IPS-18a (cell line): Measurements from ENCODE around the gene PPP1R11.

ENCODE experiments used
- H3K27ac ChIP-seq: one replicate; pipeline ENCODE4 v1.5.1; 2013; ENCODE audit warnings: low read length
- H3K27me3 ChIP-seq: one replicate; pipeline ENCODE4 v1.6.1; 2013; ENCODE audit warnings: mild to moderate bottlenecking, low read length; ENCODE audit not compliant: control insufficient read depth, insufficient read depth
- H3K36me3 ChIP-seq: one replicate; pipeline ENCODE4 v1.6.1; 2013; ENCODE audit warnings: low read depth, low read length; ENCODE audit not compliant: control insufficient read depth
- H3K4me1 ChIP-seq: one replicate; pipeline ENCODE4 v1.6.1; 2013; ENCODE audit warnings: low read depth, low read length; ENCODE audit not compliant: control insufficient read depth
- H3K4me3 ChIP-seq: one replicate; pipeline ENCODE4 v1.5.1; 2013; ENCODE audit warnings: low read length
- H3K9ac ChIP-seq: one replicate; pipeline ENCODE4 v1.6.1; 2013; ENCODE audit warnings: mild to moderate bottlenecking, low read length, moderate library complexity
- H3K9me3 ChIP-seq: one replicate; pipeline ENCODE4 v1.6.1; 2013; ENCODE audit warnings: low read depth, low read length; ENCODE audit not compliant: control insufficient read depth

The PPP1R11 gene

GRCh38 chr6:30062471-30063178 lies 4.4 kb upstream of the PPP1R11 start:
- Histone ChIP-seq H3K9ac (no peak overlapping the region), H3K4me3 (peak overlapping the region; percentile 98), H3K36me3 (peaks cover 10% of the 10 kb centered on the region), H3K9me3 (no peaks in the 10 kb centered on the region), H3K4me1 (peaks cover 13% of the 10 kb centered on the region), H3K27me3 (no peaks in the 10 kb centered on the region), H3K27ac (no peak overlapping the region)

GRCh38 chr6:30063315-30063714 lies 3.7 kb upstream of the PPP1R11 start:
- Histone ChIP-seq H3K36me3 (peaks cover 4% of the 10 kb centered on the region), H3K4me1 (peaks cover 13% of the 10 kb centered on the region), H3K9ac (no peak overlapping the region), H3K4me3 (no peak overlapping the region), H3K9me3 (no peaks in the 10 kb centered on the region), H3K27me3 (no peaks in the 10 kb centered on the region), H3K27ac (no peak overlapping the region)

GRCh38 chr6:30066082-30066481 lies 916 bp upstream of the PPP1R11 start:
- Histone ChIP-seq H3K4me1 (peaks cover 6% of the 10 kb centered on the region), H3K9ac (peak overlapping the region; percentile 46), H3K9me3 (no peaks in the 10 kb centered on the region), H3K36me3 (peaks cover 8% of the 10 kb centered on the region), H3K27me3 (no peaks in the 10 kb centered on the region), H3K4me3 (peak overlapping the region; percentile 90), H3K27ac (no peak overlapping the region)

GRCh38 chr6:30067460-30068139 lies 602 bp downstream of the PPP1R11 start:
- H3K4me3 ChIP-seq = peak overlapping the region; percentile 90
- H3K9ac ChIP-seq = peak overlapping the region; percentile 46
- H3K36me3 ChIP-seq = peaks cover 8% of the 10 kb centered on the region
- peaks cover 6% of the 10 kb centered on the region for H3K4me1 ChIP-seq
- H3K27ac ChIP-seq = peak overlapping the region; percentile 66
- H3K27me3 ChIP-seq = peaks cover 4% of the 10 kb centered on the region
- H3K9me3 ChIP-seq = no peaks in the 10 kb centered on the region

GRCh38 chr6:30071081-30071818 lies 4.3 kb downstream of the PPP1R11 start:
- Histone ChIP-seq H3K4me1 (no peaks in the 10 kb centered on the region), H3K27ac (no peak overlapping the region), H3K4me3 (no peak overlapping the region), H3K9ac (no peak overlapping the region), H3K27me3 (peaks cover 40% of the 10 kb centered on the region), H3K9me3 (no peaks in the 10 kb centered on the region), H3K36me3 (peaks cover 4% of the 10 kb centered on the region)

GRCh38 chr6:30071858-30072257 lies 4.9 kb downstream of the PPP1R11 start:
- Histone ChIP-seq H3K4me1 (no peaks in the 10 kb centered on the region), H3K27me3 (peaks cover 47% of the 10 kb centered on the region)

GRCh38 chr6:30073489-30074235 lies 6.7 kb downstream of the PPP1R11 start:
- peak overlapping the region; percentile 63 for H3K4me3 ChIP-seq
- H3K27me3 ChIP-seq = peaks cover 60% of the 10 kb centered on the region
- peaks cover 4% of the 10 kb centered on the region for H3K36me3 ChIP-seq
- H3K9me3 ChIP-seq = no peaks in the 10 kb centered on the region
- H3K4me1 ChIP-seq = no peaks in the 10 kb centered on the region
- no peak overlapping the region for H3K9ac ChIP-seq
- H3K27ac ChIP-seq = no peak overlapping the region

More at GRCh38 chr6:30071858-30072257, 4.9 kb downstream of the PPP1R11 start:
- Histone ChIP-seq H3K36me3 (peaks cover 4% of the 10 kb centered on the region), H3K4me3 (no peak overlapping the region), H3K9me3 (no peaks in the 10 kb centered on the region), H3K27ac (no peak overlapping the region), H3K9ac (no peak overlapping the region)

- Histone ChIP-seq H3K4me1 (no peaks in the 10 kb centered on the region), H3K36me3 (peaks cover 4% of the 10 kb centered on the region), H3K27me3 (peaks cover 60% of the 10 kb centered on the region), H3K9ac (no peak overlapping the region), H3K9me3 (no peaks in the 10 kb centered on the region), H3K4me3 (peak overlapping the region; percentile 63), H3K27ac (no peak overlapping the region)
These were observed 7.5 kb downstream of the PPP1R11 start for GRCh38 chr6:30074331-30075093.

- Histone ChIP-seq H3K9me3 (no peaks in the 10 kb centered on the region), H3K4me1 (no peaks in the 10 kb centered on the region), H3K4me3 (peak within 1 kb of the TSS; percentile 63), H3K36me3 (no peaks in the 10 kb centered on the region), H3K9ac (no peak within 1 kb of the TSS), H3K27me3 (peaks cover 60% of the 10 kb centered on the region), H3K27ac (no peak within 1 kb of the TSS)
These were observed 8.2 kb downstream of the PPP1R11 start, which contains the start of gene RNF39 for GRCh38 chr6:30075094-30075789. RNF39 (minus strand) TSS chr6:30075769; CDS start chr6:30075585, 184 bp downstream.
